GM18858 (cell line): Measurements from ENCODE around the gene THSD7B.
"Not testable (repeated sequence)": the region's sequence is repeated elsewhere in the genome, so short reads cannot be mapped to it uniquely, and the experiment has no call there.

Experiments used
- ATAC-seq: cut with Tn5 transposase; IDR thresholded peaks from one replicate; pipeline ENCODE4 v1.9.1; 2021; ENCODE audit not compliant: unreplicated experiment

The THSD7B gene

GRCh38 chr2:137672989-137673552, 907.7 kb downstream of the THSD7B start:
- ATAC-seq = no peak

GRCh38 chr2:137674991-137675390, 909.6 kb downstream of the THSD7B start:
- no peak for ATAC-seq

- ATAC-seq = no peak
Measured at GRCh38 chr2:137675584-137676327, 910.4 kb downstream of the THSD7B start.

GRCh38 chr2:137676346-137676745, 911.0 kb downstream of the THSD7B start:
- no peak for ATAC-seq

DNA sequence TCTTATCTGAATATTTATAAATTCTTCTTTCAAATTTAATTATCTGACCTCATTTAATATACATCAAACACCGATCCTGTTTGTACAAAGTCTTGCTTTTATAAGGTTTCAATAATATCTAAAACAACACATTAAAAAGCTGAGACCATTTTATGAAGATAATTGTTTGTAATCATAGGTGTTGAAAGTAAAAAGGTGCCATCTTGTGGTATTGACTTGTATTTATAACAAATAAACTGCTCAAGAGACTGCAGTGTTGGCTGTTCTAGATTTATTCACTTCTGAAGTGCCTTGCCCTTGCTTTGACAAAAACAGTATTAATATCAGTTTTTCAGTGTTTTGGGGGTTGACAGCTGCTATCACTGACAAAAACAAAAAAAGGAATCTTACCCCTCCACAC, 912.1 kb downstream of the THSD7B start:
- ATAC-seq = no peak

- no peak for ATAC-seq
Measured at GRCh38 chr2:137689549-137689948, 924.2 kb downstream of the THSD7B start.

DNA sequence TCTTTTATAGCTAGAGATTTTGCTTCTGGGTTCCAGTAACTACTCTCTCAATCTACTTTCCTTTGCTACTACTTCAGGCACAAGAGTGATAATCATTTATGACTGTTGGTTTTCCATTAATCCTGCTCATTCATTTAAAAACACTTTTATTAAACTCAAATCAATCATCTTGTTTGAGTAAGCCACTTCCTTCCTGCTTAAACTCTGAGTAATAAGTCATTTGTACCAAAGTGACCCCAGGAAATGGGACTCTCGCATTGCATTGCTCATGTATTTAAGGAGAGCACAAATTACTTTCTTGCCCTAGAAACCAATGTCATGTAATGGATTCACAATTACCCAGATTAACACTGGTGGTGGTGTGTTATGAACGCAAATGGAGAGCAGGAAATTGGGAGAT, 928.2 kb downstream of the THSD7B start:
- ATAC-seq = no peak

DNA sequence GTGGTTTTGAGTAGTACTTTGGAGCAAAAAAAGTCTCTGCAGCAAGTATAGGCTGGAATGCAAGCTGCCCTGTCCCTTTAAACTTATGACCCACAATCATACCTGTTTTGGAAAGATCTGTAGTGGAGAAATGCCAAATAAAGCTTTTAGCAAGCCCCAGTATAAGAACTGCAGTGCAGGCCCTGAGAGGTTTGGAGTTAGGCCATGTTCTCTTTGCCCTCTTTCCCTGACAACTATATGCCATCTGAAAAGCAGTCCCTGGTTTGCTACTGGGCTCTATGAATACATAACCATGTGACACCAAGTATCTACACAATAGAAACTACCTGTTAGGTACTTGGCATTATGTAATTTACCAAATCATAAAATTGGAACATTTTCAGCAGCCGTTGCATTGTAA, 931.6 kb downstream of the THSD7B start:
- ATAC-seq = no peak

- not testable (repeated sequence) for ATAC-seq
Measured at GRCh38 chr2:137700250-137700649, 934.9 kb downstream of the THSD7B start.

DNA sequence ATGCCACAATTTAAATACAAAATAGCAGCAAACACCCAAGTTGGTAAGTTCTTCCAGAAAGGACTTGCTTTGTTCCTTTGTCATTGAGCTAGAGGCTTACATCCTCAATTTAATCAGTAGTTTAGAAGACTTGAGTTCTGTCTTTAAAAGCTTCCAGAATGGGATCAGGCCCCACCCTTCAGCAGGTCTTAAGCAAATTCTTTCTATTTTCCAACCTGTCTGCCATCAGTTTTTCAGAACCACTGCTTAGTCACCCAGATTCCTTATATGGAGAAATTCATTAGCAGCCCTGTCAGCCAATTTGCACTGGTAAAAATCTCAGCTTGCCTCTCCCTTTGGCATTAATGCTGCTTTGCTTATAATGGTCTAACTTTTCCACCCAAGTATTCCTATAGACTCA, 935.3 kb downstream of the THSD7B start:
- no peak for ATAC-seq

DNA sequence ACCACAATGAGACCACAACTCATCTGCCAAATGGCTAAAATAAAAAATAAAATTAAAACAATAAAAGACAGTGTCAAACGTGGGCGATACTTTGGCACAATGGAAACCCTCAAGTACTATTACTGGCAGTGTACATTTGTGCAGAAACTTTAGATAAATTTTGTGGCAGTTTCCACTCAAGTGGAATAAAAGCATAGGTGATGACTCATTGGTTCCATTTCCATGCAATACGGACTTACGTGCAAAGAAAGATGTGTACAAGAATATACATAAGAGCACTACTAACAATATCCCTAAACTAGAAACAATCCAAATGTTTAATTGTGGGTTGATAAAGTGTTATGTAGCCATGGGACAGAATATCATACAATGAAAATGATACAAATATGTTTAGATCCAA, 940.0 kb downstream of the THSD7B start:
- no peak for ATAC-seq

- ATAC-seq = no peak
Measured at GRCh38 chr2:137706786-137707613, 941.7 kb downstream of the THSD7B start.

DNA sequence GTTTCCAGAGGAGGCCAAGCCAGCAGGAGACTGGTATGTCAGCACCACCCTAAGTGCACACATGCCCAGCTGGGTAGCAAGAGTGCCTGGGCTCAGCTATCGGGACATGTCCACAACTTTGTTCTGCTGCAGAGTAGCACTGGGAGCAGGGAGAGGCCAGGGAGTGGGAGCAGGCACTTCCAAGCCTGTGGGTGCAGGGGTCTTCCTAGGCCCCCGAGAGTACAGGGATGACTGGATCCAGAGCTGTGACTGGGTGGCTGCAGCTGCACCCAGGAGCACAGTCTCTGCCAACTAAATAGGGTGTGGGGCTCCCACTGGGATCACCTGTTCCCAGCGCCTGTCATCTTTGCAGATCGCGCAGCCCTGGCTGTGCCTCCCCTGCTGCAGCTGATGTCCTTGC, 943.0 kb downstream of the THSD7B start:
- no peak for ATAC-seq

GRCh38 chr2:137715731-137716191, 950.4 kb downstream of the THSD7B start:
- ATAC-seq = no peak

GRCh38 chr2:137718786-137719185, 953.4 kb downstream of the THSD7B start:
- ATAC-seq = no peak

GRCh38 chr2:137721733-137722132, 956.4 kb downstream of the THSD7B start:
- no peak for ATAC-seq

DNA sequence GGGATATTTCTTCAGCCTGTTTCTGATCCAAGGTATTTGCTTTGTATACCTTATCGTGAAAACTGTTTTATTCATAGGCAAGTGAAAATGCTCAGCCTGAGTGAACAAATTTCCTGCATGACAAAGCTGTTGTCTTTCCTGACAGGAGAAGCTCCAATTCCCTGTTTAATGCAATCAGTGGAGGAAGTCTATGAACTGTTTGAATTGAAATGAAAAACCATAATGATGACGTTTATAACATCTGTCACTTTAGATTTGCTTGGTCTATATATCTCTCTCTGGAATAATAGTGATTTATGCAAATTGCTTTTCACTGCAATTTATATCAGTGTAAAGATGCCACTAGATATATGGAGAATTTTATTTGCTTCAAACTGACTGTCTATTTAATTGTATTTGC, 959.6 kb downstream of the THSD7B start:
- ATAC-seq = no peak
